AG09319 (cell line): ENCODE measurements around the gene UPF3A.

Experiments
- DNase-seq: peaks from one replicate; pipeline ENCODE4 v3.0.0-alpha.2; 2010; ENCODE audit warnings: low read depth; ENCODE audit errors: extremely low read depth
- TF ChIP-seq, protein P1 (sequence below): IDR thresholded peaks from 2 replicates; pipeline ENCODE4 v1.5.1; 2011; ENCODE audit warnings: low read depth, mild to moderate bottlenecking, inconsistent platforms, low read length, moderate library complexity

UPF3A gene

DNA sequence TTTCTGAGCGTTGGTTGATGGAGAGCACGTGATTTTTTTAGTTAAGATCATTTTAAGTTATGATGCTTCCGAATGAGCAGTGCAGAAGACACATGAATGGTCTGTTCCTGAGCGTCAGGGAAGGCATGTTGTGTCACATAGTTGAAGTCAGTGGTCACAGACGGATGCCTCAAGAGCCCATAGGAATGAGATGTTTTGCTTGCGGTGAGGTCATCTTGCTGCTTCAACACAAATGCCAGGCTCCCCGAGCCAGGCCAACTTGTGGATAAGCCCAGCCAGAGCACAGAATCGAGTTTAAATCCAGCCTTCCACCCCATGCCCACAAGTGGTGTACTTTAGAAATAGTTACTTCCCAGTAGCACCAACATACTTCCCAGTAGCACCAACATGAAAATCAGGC is 5.4 kb downstream of the UPF3A start:
- TF ChIP-seq, protein P1, sequence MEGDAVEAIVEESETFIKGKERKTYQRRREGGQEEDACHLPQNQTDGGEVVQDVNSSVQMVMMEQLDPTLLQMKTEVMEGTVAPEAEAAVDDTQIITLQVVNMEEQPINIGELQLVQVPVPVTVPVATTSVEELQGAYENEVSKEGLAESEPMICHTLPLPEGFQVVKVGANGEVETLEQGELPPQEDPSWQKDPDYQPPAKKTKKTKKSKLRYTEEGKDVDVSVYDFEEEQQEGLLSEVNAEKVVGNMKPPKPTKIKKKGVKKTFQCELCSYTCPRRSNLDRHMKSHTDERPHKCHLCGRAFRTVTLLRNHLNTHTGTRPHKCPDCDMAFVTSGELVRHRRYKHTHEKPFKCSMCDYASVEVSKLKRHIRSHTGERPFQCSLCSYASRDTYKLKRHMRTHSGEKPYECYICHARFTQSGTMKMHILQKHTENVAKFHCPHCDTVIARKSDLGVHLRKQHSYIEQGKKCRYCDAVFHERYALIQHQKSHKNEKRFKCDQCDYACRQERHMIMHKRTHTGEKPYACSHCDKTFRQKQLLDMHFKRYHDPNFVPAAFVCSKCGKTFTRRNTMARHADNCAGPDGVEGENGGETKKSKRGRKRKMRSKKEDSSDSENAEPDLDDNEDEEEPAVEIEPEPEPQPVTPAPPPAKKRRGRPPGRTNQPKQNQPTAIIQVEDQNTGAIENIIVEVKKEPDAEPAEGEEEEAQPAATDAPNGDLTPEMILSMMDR, result no peak
- DNase-seq, result no peak

DNA sequence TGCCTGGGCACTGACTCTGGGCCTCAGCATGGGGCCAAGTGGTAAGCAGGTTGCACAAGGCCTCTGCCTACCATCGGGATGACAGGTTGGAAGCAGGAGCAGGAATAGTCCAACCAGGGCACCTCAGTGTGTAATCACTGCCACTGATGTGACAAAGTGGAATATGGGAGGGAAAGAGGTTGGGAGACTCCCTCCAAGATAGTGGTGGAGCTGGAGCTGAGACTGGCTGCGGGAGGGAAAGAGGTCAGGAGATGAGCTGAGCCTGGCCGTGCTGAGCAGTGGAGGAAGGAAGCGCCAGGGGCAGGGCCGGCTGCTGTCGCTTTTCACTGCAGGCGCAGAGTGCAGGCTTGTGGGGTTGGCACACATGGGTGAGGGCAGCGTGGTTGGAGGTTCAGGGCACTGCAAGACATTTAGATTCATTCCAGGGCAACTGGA is 6.8 kb downstream of the UPF3A start:
- DNase-seq, result no peak

DNA sequence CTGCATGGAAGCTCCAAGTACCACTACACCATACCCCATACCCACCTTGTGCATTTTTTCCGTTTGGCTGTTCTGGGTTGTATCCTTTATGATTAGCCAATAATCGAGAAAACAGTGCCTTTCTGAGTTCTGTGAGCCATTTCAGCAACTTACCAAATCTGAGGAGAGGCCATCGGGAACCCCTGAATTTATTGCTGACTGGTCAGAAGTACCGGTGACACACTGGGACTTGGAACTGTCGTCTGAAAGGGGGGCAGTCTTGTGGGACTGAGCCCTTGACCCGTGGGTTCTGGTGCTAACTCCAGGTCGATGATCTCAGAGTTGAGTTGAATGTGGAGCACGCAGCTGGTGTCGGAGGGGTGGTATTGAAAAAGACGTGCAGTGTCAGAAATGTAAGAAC is 15.0 kb downstream of the UPF3A start:
- TF ChIP-seq, protein P1, result no peak
- DNase-seq, result no peak

More for the DNA sequence above, 6.8 kb downstream of the UPF3A start:
- TF ChIP-seq, protein P1, result no peak

DNA sequence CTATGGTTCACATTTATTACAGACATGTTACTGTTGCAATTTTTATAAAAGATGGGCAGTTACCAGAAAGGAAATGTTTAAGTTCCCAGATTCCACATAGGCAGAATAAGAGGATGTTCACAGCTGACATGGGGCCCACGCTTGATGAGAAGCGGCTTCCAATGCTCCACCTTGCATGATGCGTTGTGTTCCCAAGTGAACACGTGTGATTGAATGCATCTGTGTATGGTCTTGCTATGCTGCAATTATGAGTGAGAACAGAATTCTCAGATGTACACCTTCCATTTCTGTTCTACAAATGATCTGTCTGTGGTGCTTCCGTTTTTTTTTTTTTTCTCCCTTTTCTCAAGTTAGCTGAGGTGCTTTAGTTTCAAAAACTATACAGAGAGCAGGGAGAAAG is 15.5 kb downstream of the UPF3A start:
- TF ChIP-seq, protein P1, result no peak
- DNase-seq, result no peak

DNA sequence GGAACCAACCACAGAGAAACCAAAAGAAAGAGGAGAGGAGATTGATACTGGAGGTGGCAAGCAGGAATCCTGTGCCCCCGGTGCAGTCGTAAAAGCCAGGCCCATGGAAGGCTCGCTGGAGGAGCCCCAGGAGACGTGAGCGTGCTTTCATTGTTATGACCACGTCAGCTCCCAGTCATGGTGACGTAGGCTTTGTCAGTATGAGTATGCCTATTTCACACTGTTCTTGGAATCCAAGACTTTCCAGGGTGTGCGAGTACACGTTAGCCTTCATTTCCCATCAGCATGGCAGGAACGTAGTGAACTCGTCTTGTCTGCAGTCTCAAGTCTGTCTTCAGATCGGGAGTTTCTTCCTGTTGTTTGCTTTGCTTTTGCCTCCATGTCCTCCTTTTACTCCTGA is 17.5 kb downstream of the UPF3A start:
- DNase-seq, result no peak
- TF ChIP-seq, protein P1, result no peak

DNA sequence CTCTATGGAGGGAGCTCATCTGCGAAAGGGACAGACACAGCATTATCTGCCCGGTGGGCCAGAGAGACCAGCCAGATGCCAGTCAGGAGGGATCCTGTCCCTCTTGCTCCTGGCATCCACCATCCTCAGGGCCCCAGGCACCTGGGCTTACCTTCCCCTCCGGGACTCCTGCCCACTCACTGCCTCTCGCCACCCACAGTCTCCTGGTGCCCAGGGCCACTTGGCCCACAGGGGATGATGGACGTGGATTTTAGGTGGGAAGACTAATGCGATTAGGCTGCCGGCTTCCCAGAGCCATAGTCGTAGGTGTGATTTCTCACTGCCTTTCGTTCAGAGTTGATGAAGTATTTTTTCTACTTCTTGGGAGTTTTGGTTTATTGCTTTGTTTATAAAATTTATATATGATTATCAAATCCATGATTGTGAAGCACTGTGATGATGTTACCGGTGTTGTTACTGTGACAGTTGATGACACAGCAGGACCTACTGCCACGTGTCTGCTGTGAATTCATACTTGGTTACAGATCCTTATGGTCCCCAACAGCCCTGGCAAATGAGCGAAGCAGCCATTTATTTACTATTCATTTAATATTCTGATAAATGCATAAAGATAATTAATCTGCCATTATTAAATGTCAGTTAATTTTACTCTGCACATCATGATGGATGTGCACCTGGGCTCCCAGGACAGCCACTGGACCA is 18.4 kb downstream of the UPF3A start:
- TF ChIP-seq, protein P1, result no peak
- DNase-seq, result no peak

DNA sequence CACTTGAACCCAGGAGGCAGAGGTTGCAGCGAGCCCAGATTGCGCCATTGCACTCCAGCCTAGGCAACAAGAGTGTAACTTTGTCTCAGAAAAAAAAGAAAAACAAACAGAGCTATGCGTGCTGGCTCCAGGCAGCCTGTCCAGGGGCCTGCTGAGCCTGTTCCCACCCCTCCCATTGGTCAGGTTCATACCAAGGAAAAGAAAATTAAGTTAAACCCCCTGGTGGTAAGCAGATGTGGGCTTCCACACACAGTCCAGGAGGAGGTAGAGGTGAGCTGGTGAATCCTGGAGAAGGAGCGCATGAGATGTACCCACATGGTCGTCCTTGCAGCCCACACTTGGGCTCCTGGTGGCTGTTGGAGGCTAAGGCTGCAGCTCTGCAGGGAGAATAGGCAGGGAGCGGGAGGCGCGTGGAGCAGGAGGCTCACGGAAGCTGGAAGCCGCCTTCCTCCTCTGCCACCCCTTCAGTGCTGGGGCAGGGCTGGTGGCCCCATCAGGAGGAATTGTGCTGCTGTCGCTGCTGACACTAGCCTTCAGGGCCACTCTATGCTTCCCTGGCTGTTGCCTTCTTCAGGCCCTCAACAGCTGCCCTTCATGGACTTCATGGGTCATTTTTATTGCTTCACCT is 22.4 kb downstream of the UPF3A start:
- TF ChIP-seq, protein P1, result no peak
- DNase-seq, result no peak
